HG02884 (cell line): ENCODE results near the gene RBL1.
"Not testable (repeated sequence)": the region's sequence is repeated elsewhere in the genome, so short reads cannot be mapped to it uniquely, and the experiment has no call there.

ENCODE experiments used
- ATAC-seq: cut with Tn5 transposase; IDR thresholded peaks from one replicate; pipeline ENCODE4 v1.9.1; 2021; ENCODE audit warnings: mild to moderate bottlenecking, moderate library complexity; ENCODE audit not compliant: unreplicated experiment

RBL1 gene

GRCh38 chr20:36998652-36999051 is 97.1 kb downstream of the RBL1 start:
- ATAC-seq = no peak

DNA sequence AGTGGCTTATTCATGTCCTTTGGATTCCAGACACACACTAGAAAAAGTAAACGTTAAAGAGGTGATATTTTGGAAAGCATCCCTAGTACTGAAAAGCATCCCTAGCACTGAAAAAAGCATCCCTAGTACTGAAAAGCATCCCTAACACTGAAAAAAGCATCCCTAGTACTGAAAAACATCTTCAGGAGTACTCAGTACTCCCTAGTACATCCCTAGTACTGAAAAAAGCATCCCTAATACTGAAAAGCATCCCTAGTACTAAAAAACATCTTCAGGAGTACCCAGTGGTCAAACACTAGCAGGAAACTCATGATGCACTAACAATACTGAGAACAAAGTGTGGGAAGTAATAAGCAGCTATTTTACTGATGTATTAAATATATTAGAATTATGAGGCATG is 98.7 kb downstream of the RBL1 start:
- no peak for ATAC-seq

- ATAC-seq = not testable (repeated sequence)
These were observed 101.6 kb downstream of the RBL1 start for GRCh38 chr20:36994221-36994620.

GRCh38 chr20:36992802-36993334 is 102.9 kb downstream of the RBL1 start:
- no peak for ATAC-seq

- ATAC-seq = no peak
These were observed 104.1 kb downstream of the RBL1 start for GRCh38 chr20:36991703-36992102.

DNA sequence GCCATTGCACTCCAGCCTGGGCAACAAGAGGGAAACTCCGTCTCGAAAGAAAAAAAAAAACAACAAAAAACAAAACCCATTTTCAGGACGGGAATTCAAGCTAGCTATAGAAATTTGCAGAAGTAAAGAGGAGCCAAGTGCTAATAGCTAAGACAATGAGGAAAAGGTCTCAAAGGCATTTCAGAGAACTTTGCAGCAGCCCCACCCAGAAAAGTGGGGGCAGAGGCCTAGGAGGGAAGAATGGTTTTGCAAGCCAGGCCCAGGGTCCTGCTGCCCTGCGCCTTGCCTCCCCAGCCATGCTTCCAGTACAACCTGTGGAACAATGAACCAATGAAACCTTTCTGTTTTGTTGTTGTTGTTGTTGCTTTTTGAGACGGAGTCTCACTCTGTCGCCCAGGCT is 106.0 kb downstream of the RBL1 start:
- ATAC-seq = no peak

GRCh38 chr20:36988494-36988966 is 107.3 kb downstream of the RBL1 start:
- no peak for ATAC-seq

GRCh38 chr20:36984257-36984638 is 111.5 kb downstream of the RBL1 start:
- ATAC-seq = no peak

GRCh38 chr20:36975099-36975818 is 120.5 kb downstream of the RBL1 start:
- no peak for ATAC-seq

GRCh38 chr20:36974660-36975059 is 121.1 kb downstream of the RBL1 start:
- no peak for ATAC-seq

DNA sequence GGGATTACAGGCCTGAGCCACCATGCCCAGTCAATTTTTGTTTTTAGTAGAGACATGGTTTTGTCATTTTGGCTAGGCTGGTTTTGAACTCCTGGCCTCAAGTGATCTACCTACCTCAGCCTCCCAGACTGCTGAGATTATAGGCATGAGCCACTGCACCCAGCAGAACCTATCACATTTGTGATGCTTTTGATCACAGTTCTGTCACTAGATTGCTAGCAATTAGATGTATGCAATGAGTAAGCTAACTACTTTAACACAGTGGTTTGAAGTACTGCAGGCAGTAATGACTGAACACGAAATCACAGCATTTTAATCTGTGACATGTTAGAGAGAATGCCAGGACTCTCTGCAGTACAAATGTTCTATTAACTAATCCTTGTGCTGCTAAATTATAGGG is 124.7 kb downstream of the RBL1 start:
- no peak for ATAC-seq

DNA sequence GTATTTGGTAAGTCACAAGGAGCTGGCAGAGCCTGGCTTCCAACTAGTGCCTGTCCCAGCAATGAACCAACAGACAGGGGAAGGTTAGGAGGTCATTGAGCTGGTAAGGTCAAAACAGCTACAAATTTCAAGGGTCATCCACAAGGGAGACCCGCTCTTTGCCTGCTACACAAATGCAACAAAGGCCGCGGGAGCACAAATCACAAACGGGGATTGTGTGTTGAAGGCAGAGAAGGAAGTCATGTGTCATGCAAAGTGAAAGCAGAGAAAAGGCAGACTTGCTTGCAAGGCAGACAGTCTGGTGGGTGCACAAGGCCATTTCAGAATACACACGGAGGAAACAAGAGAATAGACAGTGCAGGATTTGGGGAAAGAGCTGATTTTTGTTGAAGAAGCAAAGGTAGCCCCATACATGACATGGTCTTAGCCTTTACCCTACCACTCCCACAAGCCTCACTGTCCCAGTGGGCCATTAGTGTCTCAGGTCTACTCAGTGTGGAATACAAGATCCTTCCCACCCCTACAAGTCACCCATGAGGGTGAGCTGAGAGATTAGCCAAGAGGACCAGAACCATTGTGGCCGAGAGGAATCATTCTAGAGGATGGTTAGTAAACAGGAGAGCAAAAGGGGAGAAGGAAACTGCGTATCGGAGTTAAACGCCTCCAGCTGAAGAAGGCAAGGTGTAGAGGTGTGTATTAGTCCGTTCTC is 126.2 kb downstream of the RBL1 start:
- ATAC-seq = no peak

GRCh38 chr20:36969051-36969450 is 126.7 kb downstream of the RBL1 start:
- no peak for ATAC-seq

- no peak for ATAC-seq
These were observed 128.2 kb downstream of the RBL1 start for GRCh38 chr20:36967636-36968035.

GRCh38 chr20:36966965-36967364 is 128.8 kb downstream of the RBL1 start:
- ATAC-seq = not testable (repeated sequence)

DNA sequence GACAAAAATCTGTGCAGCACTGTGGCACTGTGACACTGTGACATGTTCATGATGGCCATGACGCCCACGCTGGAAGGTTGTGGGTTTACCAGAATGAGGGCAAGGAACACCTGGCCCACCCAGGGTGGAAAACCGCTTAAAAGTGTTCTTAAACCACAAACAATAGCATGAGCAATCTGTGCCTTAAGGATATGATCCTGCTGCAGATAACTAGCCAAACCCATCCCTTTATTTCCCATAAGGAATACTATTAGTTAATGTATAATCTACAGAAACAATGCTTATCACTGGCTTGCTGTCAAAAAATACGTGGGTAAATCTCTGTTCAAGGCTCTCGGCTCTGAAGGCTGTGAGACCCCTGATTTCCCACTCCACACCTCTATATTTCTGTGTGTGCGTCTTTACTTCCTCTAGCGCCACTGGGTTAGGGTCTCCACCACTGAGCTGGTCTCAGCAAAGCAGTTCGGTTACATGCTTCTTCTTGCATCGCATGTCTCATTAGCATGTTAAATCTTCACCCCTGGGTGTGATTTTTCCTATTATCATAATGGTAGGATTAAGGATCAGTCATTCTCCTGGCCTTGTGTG is 133.3 kb downstream of the RBL1 start:
- ATAC-seq = not testable (repeated sequence)

DNA sequence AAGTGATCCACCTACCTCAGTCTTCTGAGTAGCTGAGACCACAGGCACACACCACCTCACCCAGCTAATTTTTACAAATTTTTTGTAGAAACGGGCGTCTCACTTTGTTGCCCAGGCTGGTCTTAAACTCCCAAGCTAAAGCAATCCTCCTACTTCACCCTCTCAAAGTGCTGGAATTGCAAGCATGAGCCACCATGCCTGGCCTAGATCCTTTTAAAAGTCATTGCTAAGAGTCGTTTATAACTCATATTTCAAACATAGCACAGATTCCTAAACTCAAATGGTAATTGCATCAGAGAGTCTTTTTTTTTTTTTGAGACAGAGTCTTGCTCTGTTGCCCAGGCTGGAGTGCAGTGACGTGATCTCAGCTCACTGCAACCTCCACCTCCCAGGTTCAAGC is 136.6 kb downstream of the RBL1 start:
- ATAC-seq = no peak

DNA sequence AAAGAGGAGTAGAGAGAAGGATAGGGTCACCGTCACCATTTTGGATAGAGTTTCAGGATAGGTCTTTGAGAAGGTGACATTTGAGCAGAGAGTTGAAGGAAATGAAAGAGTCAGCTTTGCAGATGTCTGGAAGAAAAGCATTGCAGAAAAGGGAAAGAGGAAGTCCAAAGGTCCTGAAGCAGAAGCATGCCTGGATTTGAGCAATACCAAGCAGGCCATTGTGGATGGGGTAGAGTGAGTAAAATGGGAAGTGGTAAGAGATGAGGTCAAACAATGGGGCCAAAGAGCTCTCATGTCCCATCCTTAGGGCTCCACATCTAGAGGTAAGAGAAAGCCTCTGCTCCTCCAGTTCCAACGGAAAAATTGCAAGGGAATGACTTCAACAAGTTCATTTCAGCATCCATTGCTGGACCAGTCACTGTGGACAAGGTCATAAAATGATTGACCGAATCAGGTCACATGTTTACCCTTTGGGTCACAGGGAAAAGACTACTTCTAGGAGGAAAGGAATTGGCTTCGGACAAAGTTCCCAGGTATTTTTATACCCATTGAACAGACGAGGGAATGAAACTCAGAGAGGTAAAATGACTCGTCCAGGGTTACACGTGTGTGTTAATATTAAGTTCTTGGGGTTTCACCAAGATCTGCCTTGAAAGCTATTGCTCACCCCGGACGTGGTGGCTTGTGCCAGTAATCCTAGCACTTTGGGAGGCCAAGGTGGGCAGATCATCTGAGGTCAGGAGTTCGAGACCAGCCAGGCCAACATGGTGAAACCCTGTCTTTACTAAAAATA is 137.7 kb downstream of the RBL1 start:
- ATAC-seq = no peak

DNA sequence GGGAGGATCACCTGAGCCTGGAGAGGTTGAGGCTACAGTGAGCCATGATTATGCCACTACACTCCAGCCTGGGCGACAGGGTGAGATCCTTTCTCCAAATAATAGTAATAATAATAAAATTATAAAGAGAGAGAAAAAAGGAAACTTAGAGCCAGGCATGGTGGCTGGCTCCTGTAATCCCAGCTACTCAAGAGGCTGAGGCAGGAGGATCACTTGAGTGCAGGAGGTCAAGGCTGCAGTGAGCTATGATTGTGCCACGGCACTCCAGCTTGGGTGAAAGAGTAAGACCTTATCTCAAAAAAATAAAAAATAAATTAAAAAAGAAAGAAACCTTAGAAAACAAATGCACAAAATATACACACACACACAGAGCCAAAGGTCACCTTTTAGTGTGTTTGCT is 139.1 kb downstream of the RBL1 start:
- no peak for ATAC-seq

GRCh38 chr20:36956016-36956415 is 139.8 kb downstream of the RBL1 start:
- ATAC-seq = no peak
